ENCODE data around the gene TEX2.
A peak's percentile ranks its signal among the peaks of the same experiment; 100 is the strongest.
"Not testable (repeated sequence)": the region's sequence is repeated elsewhere in the genome, so short reads cannot be mapped to it uniquely, and the experiment has no call there.

TEX2 gene

GRCh38 chr17:64145375-64145750, 117.7 kb downstream of the TEX2 start:
- no peak for DNase-seq (ENCODE audit: low read depth in 2 of 2)

- DNase-seq (ENCODE audit: low read depth in 2 of 2) = no peak
These were observed 123.5 kb downstream of the TEX2 start for GRCh38 chr17:64139542-64139941.

- DNase-seq (ENCODE audit: low read depth in 2 of 2) = no peak
These were observed 124.6 kb downstream of the TEX2 start for GRCh38 chr17:64138441-64138840.

- DNase-seq (ENCODE audit: low read depth in 2 of 2) = no peak
These were observed 128.1 kb downstream of the TEX2 start for GRCh38 chr17:64135000-64135399.

GRCh38 chr17:64134216-64134970, 128.7 kb downstream of the TEX2 start:
- no peak for DNase-seq (ENCODE audit: low read depth in 2 of 2)

GRCh38 chr17:64133546-64134215, 129.4 kb downstream of the TEX2 start:
- DNase-seq (ENCODE audit: low read depth in 2 of 2) = no peak

- no peak for DNase-seq (ENCODE audit: low read depth in 2 of 2)
These were observed 131.3 kb downstream of the TEX2 start for GRCh38 chr17:64131606-64132270.

GRCh38 chr17:64130559-64131001, 132.5 kb downstream of the TEX2 start:
- DNase-seq (ENCODE audit: low read depth in 2 of 2) = no peak

- DNase-seq (ENCODE audit: low read depth in 2 of 2) = peak; percentile 84
These were observed 133.1 kb downstream of the TEX2 start, which contains the start of gene ERN1 for GRCh38 chr17:64129765-64130558. Gene ERN1, minus strand, starts transcription at chr17:64130144. Its CDS starts 115 bp downstream, at chr17:64130029.

GRCh38 chr17:64129515-64129764, 133.6 kb downstream of the TEX2 start:
- DNase-seq (ENCODE audit: low read depth in 2 of 2) = no peak

- no peak for DNase-seq (ENCODE audit: low read depth in 2 of 2)
These were observed 134.1 kb downstream of the TEX2 start for GRCh38 chr17:64128787-64129514.

GRCh38 chr17:64126918-64127317, 136.1 kb downstream of the TEX2 start:
- no peak for DNase-seq (ENCODE audit: low read depth in 2 of 2)

- DNase-seq (ENCODE audit: low read depth in 2 of 2) = no peak
These were observed 137.1 kb downstream of the TEX2 start for GRCh38 chr17:64125937-64126336.

- no peak for DNase-seq (ENCODE audit: low read depth in 2 of 2)
These were observed 138.5 kb downstream of the TEX2 start for GRCh38 chr17:64124609-64125008.

- DNase-seq (ENCODE audit: low read depth in 2 of 2) = no peak
These were observed 139.9 kb downstream of the TEX2 start for GRCh38 chr17:64123114-64123513.

- DNase-seq (ENCODE audit: low read depth in 2 of 2) = not testable (repeated sequence)
These were observed 141.9 kb downstream of the TEX2 start for GRCh38 chr17:64120972-64121786.

- no peak for DNase-seq (ENCODE audit: low read depth in 2 of 2)
These were observed 142.8 kb downstream of the TEX2 start for GRCh38 chr17:64120159-64120810.

GRCh38 chr17:64117981-64118979, 144.8 kb downstream of the TEX2 start:
- no peak for DNase-seq (ENCODE audit: low read depth in 2 of 2)

Measured in activated CD4-positive, alpha-beta T cell treated with anti-CD3 and anti-CD28 coated beads for 24 hours (primary cell).